GM06990 (cell line): ENCODE measurements around the gene MEGF11.

Experiments
- DNase-seq: peaks from one replicate; pipeline ENCODE4 v3.0.0-alpha.2; 2011; ENCODE audit not compliant: insufficient read length; ENCODE audit errors: extremely low read depth
- H3K27me3 ChIP-seq: replicated peaks from 2 replicates; pipeline ENCODE4 v1.6.0; 2011; ENCODE audit warnings: low read length; ENCODE audit not compliant: control insufficient read depth, insufficient read depth
- H3K36me3 ChIP-seq: 2 replicates; pipeline ENCODE4 v1.5.1; 2011; ENCODE audit warnings: low read length; ENCODE audit not compliant: control insufficient read depth, insufficient read depth
- H3K4me3 ChIP-seq: replicated peaks from 2 replicates; pipeline ENCODE4 v1.5.1; 2011; ENCODE audit warnings: low read depth, mild to moderate bottlenecking, control low read depth, low read length
- CTCF ChIP-seq: IDR thresholded peaks from 2 replicates; pipeline ENCODE4 v1.5.1; 2011; ENCODE audit warnings: low read length, control low read depth, mild to moderate bottlenecking, inconsistent platforms; ENCODE audit not compliant: insufficient read depth, poor library complexity, severe bottlenecking

Gene MEGF11

GRCh38 chr15:65896236-65896635, 357.3 kb downstream of the MEGF11 start:
- Histone ChIP-seq H3K36me3 (peaks cover 2% of the 10 kb centered on the region), H3K4me3 (no peak overlapping the region), H3K27me3 (no peaks in the 10 kb centered on the region)
- no peak for TF ChIP-seq CTCF
- no peak for DNase-seq

- no peak for TF ChIP-seq CTCF
- Histone ChIP-seq H3K27me3 (no peaks in the 10 kb centered on the region), H3K4me3 (no peak overlapping the region), H3K36me3 (peaks cover 2% of the 10 kb centered on the region)
- DNase-seq: no peak
These were observed 360.5 kb downstream of the MEGF11 start for GRCh38 chr15:65893060-65893459.

GRCh38 chr15:65888981-65889380, 364.6 kb downstream of the MEGF11 start:
- no peak for TF ChIP-seq CTCF
- Histone ChIP-seq H3K4me3 (no peak overlapping the region), H3K36me3 (peaks cover 1% of the 10 kb centered on the region; the same call in 1 of the 2 replicates), H3K27me3 (no peaks in the 10 kb centered on the region)
- DNase-seq: no peak

GRCh38 chr15:65887565-65887964, 366.0 kb downstream of the MEGF11 start:
- Histone ChIP-seq H3K36me3 (peaks cover 1% of the 10 kb centered on the region; the same call in 1 of the 2 replicates), H3K4me3 (no peak overlapping the region), H3K27me3 (no peaks in the 10 kb centered on the region)
- TF ChIP-seq CTCF: no peak
- DNase-seq: no peak

GRCh38 chr15:65885668-65886218, 367.8 kb downstream of the MEGF11 start:
- Histone ChIP-seq H3K4me3 (no peak overlapping the region), H3K27me3 (no peaks in the 10 kb centered on the region), H3K36me3 (peaks cover 1% of the 10 kb centered on the region; the same call in 1 of the 2 replicates)
- DNase-seq: no peak
- no peak for TF ChIP-seq CTCF

- no peaks in the 10 kb centered on the region for H3K27me3 ChIP-seq
- H3K4me3 ChIP-seq: no peak overlapping the region
- no peak for DNase-seq
- peaks cover 1% of the 10 kb centered on the region; the same call in 1 of the 2 replicates for H3K36me3 ChIP-seq
- no peak for TF ChIP-seq CTCF
These were observed 369.0 kb downstream of the MEGF11 start for GRCh38 chr15:65884511-65884910.
